GM12801 (cell line): Measurements from ENCODE around the gene HOATZ.

ENCODE experiments used
- CTCF ChIP-seq: IDR thresholded peaks from one replicate; pipeline ENCODE4 v1.5.1; 2011; ENCODE audit warnings: control low read depth; ENCODE audit not compliant: insufficient read length; ENCODE audit errors: extremely low read depth

HOATZ gene

DNA sequence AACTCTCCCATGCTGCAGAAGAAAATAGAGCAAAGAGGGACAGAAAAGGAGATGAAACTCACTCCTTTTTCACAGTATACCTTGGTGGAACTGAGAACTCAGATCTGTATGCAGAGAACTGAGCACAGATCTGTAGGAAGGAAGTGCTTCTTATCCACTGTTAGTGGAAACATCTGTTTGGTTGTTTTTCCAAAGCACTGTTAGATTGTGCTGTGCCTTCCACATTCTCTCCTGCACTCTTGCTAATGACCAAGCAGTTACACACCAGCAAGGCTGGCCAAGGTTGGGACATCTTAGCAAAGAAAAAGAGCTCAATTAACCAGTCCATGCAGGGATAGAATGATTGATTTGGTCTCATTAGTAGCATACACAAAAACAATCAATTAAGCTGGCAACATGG lies 67.6 kb downstream of the HOATZ start:
- no peak for TF ChIP-seq CTCF

DNA sequence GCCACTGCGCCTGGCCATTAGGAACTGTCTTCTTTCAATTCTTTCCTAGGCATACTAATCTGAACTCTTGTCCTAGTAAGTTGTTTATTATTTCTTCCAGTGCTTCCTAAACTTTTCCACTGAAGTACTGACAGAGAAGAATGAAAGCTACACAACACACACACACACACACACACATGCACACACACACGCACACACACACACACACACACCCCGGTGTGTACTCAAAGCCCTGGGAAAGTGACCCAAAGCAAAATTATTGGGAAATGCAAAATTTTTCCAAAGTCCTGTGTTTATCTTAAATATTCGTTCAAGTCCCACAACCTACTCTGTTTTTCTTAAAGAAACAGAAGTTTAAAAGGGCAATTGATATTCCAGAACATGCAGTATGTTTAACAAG lies 68.3 kb downstream of the HOATZ start:
- TF ChIP-seq CTCF: no peak

- TF ChIP-seq CTCF: no peak
These were observed 70.8 kb downstream of the HOATZ start for GRCh38 chr11:111585371-111585770.

DNA sequence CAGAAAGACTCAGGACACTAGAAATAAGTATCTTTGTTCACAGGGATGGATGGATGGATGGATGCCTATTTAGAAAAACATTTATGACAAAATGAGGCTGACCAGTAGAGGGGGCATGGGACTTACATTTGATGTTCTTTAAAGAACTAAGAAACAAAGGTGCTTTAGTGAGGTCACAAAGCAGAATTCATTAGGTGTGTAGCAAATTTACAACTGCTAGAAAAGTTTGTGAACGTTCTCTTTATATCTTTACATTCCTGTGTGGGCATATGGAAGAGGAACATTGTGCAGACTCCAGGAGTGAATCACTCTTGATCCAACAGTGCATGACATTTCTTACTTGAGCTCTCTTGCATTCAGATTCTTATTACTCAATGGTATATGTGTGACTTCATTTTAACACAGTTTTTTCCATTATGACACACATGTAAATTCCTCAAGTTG lies 71.8 kb downstream of the HOATZ start:
- TF ChIP-seq CTCF: no peak
